ENCODE data around the gene EFCAB12.

DNA sequence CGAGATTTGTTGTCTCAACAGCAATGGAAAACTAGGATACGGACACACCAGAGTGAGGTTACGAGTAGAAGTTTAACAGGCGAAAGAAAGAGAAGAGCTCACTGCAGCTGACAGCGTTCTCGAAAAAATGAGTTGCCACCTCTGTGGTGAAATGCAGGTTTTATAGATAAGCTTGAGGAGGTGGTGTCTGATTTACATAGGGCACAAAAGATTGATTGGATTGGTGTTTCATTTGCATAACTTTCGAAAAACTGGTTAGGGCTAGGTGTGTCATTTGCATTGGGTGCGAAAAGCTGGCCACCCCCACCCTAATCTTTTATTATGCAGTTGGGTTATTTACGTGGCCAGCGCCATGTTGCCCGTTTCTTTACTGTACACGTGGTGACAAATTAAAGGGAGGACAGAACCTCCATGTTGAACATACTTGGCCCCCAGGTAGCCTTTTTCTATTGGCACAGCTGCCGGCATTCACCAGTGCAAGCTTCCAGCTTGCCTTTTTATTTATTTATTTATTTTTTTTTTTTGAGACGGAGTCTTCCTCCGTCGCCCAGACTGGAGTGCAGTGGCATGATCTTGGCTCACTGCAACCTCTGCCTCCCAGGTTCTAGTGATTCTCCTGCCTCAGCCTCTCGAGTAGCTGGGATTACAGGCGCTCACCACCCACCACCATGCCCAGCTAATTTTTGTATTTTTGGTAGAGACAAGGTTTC, 19.9 kb upstream of the EFCAB12 start:
- TF ChIP-seq ZNF274 (IDR thresholded peaks at IDR 0.05; ENCODE audit: low read depth, low read length) (no peak), YY1 (IDR thresholded peaks at IDR 0.05; ENCODE audit: insufficient read depth, insufficient read length) (no peak), SUZ12 (IDR thresholded peaks at IDR 0.05; ENCODE audit: extremely low read depth, insufficient read depth, insufficient read length) (no peak)
